Progenitor cell of endocrine pancreas (in vitro differentiated cells): ENCODE measurements around the gene DAB1. TPM values are rescaled to one million over a fixed set of nuclear protein-coding genes. Genes with fewer than 3 reads are reported as not detected.
"Not testable (repeated sequence)": the region's sequence is repeated elsewhere in the genome, so short reads cannot be mapped to it uniquely, and the experiment has no call there.

ENCODE experiments used
- DNase-seq: peaks from one replicate; pipeline ENCODE4 v3.0.0; 2021; ENCODE audit warnings: low spot score; ENCODE audit not compliant: unreplicated experiment
- H3K27ac Mint-ChIP-seq: 2 replicates; pipeline ENCODE4 v1.8.0; 2021; ENCODE audit warnings: mild to moderate bottlenecking, moderate library complexity, mixed read lengths
- H3K27me3 Mint-ChIP-seq: 2 replicates; pipeline ENCODE4 v1.8.0; 2021; ENCODE audit warnings: mixed read lengths
- H3K36me3 Mint-ChIP-seq: 2 replicates; pipeline ENCODE4 v1.8.0; 2022; ENCODE audit warnings: mixed read lengths; ENCODE audit not compliant: insufficient read depth
- H3K4me1 Mint-ChIP-seq: 2 replicates; pipeline ENCODE4 v1.8.0; 2021; ENCODE audit warnings: low read depth, mixed read lengths
- H3K4me3 Mint-ChIP-seq: 2 replicates; pipeline ENCODE4 v1.8.0; 2021; ENCODE audit warnings: low read depth, mild to moderate bottlenecking, moderate library complexity, mixed read lengths
- H3K9me3 Mint-ChIP-seq: 2 replicates; pipeline ENCODE4 v1.8.0; 2021; ENCODE audit warnings: low read depth, mixed read lengths
- CTCF ChIP-seq: fragments of 200-600 bp; sonication (generic); IDR thresholded peaks from one replicate; pipeline ENCODE4 v1.5.0; 2021; ENCODE audit warnings: antibody characterized with exemption, mild to moderate bottlenecking; ENCODE audit not compliant: unreplicated experiment
- total RNA-seq: library from RNA; stranded (reverse); gene quantifications from 2 replicates; pipeline ENCODE4 v1.2.1, GENCODE V29; 2021

Gene DAB1
- total RNA-seq, 1 donor from 2014 or later, result 4.8 TPM

GRCh38 chr1:57222307-57222706 lies 201.6 kb downstream of the DAB1 start:
- Mint-ChIP-seq H3K36me3 (no peaks in the 10 kb centered on the region), H3K27ac (no peak overlapping the region)
- no peak for TF ChIP-seq CTCF

GRCh38 chr1:57220905-57221304 lies 203.0 kb downstream of the DAB1 start:
- H3K9me3 Mint-ChIP-seq, DNase-seq, H3K36me3 Mint-ChIP-seq, H3K4me1 Mint-ChIP-seq, H3K27ac Mint-ChIP-seq, H3K27me3 Mint-ChIP-seq, H3K4me3 Mint-ChIP-seq: not testable (repeated sequence)

More at GRCh38 chr1:57222307-57222706, 201.6 kb downstream of the DAB1 start:
- H3K4me3 Mint-ChIP-seq, result no peak overlapping the region
- peaks cover 2% of the 10 kb centered on the region for H3K4me1 Mint-ChIP-seq
- peaks cover 4% of the 10 kb centered on the region for H3K9me3 Mint-ChIP-seq
- no peaks in the 10 kb centered on the region for H3K27me3 Mint-ChIP-seq
- no peak for DNase-seq

GRCh38 chr1:57218487-57219079 lies 205.3 kb downstream of the DAB1 start:
- TF ChIP-seq CTCF, result no peak
- Mint-ChIP-seq H3K27me3 (no peaks in the 10 kb centered on the region), H3K27ac (no peak overlapping the region), H3K4me3 (no peak overlapping the region), H3K4me1 (no peaks in the 10 kb centered on the region), H3K36me3 (no peaks in the 10 kb centered on the region), H3K9me3 (peaks cover 4% of the 10 kb centered on the region)
- DNase-seq, result no peak

- Mint-ChIP-seq H3K9me3 (peaks cover 4% of the 10 kb centered on the region), H3K27ac (no peak overlapping the region), H3K4me1 (no peaks in the 10 kb centered on the region), H3K4me3 (no peak overlapping the region), H3K27me3 (no peaks in the 10 kb centered on the region), H3K36me3 (no peaks in the 10 kb centered on the region)
- DNase-seq, result no peak
- TF ChIP-seq CTCF, result no peak
These were observed 206.0 kb downstream of the DAB1 start for GRCh38 chr1:57217905-57218304.

- Mint-ChIP-seq H3K4me3 (no peak overlapping the region), H3K27ac (no peak overlapping the region), H3K9me3 (peaks cover under 1% of the 10 kb centered on the region)
These were observed 208.8 kb downstream of the DAB1 start for GRCh38 chr1:57214951-57215575.

More at GRCh38 chr1:57214951-57215575, 208.8 kb downstream of the DAB1 start:
- H3K27me3 Mint-ChIP-seq, result no peaks in the 10 kb centered on the region
- DNase-seq, result no peak
- no peaks in the 10 kb centered on the region for H3K36me3 Mint-ChIP-seq
- no peaks in the 10 kb centered on the region for H3K4me1 Mint-ChIP-seq
- TF ChIP-seq CTCF, result no peak
